Activated naive CD8-positive, alpha-beta T cell treated with anti-CD3 and anti-CD28 coated beads for 36 hours (primary cell): ENCODE measurements around the gene TMEM39B. TPM values are rescaled to one million over a fixed set of nuclear protein-coding genes. Genes with fewer than 3 reads are reported as not detected.
"Not testable (repeated sequence)": the region's sequence is repeated elsewhere in the genome, so short reads cannot be mapped to it uniquely, and the experiment has no call there.

Experiments
- DNase-seq: peaks from one replicate; pipeline ENCODE4 v3.0.0; 2021
- H3K27ac Mint-ChIP-seq: one replicate; pipeline ENCODE4 v1.8.0; 2022; ENCODE audit warnings: mild to moderate bottlenecking, moderate library complexity, mixed read lengths
- H3K27me3 Mint-ChIP-seq: one replicate; pipeline ENCODE4 v1.8.0; 2022; ENCODE audit warnings: mild to moderate bottlenecking, mixed read lengths
- H3K36me3 Mint-ChIP-seq: one replicate; pipeline ENCODE4 v1.8.0; 2021; ENCODE audit warnings: mild to moderate bottlenecking, mixed read lengths
- H3K4me1 Mint-ChIP-seq: one replicate; pipeline ENCODE4 v1.8.0; 2021; ENCODE audit warnings: mixed read lengths
- H3K4me3 Mint-ChIP-seq: one replicate; pipeline ENCODE4 v1.8.0; 2022; ENCODE audit warnings: mild to moderate bottlenecking, moderate library complexity, mixed read lengths
- H3K9me3 Mint-ChIP-seq: one replicate; pipeline ENCODE4 v1.8.0; 2022; ENCODE audit warnings: mixed read lengths
- total RNA-seq, 2 experiments: library from RNA; stranded (reverse); gene quantifications; one replicate each; pipeline ENCODE4 v1.2.3, GENCODE V29; 2021

Gene TMEM39B
- total RNA-seq, 2 experiments from 2014 or later, result 24.0 to 25.2 TPM

GRCh38 chr1:32144033-32144432 is 71.3 kb downstream of the TMEM39B start:
- Mint-ChIP-seq H3K9me3 (peaks cover 5% of the 10 kb centered on the region), H3K4me1 (peaks cover 45% of the 10 kb centered on the region), H3K4me3 (no peak overlapping the region), H3K36me3 (peaks cover 46% of the 10 kb centered on the region), H3K27me3 (no peaks in the 10 kb centered on the region), H3K27ac (no peak overlapping the region)
- DNase-seq, result no peak

- H3K27me3 Mint-ChIP-seq, H3K4me3 Mint-ChIP-seq, H3K9me3 Mint-ChIP-seq, DNase-seq, H3K27ac Mint-ChIP-seq: not testable (repeated sequence)
- peaks cover 48% of the 10 kb centered on the region for H3K36me3 Mint-ChIP-seq
- peaks cover 32% of the 10 kb centered on the region for H3K4me1 Mint-ChIP-seq
These were observed 75.1 kb downstream of the TMEM39B start for GRCh38 chr1:32147799-32148198.

- Mint-ChIP-seq H3K4me3 (no peak overlapping the region), H3K27ac (no peak overlapping the region), H3K4me1 (peaks cover 19% of the 10 kb centered on the region), H3K27me3 (no peaks in the 10 kb centered on the region), H3K9me3 (peaks cover 7% of the 10 kb centered on the region), H3K36me3 (peaks cover 36% of the 10 kb centered on the region)
- DNase-seq, result no peak
These were observed 78.1 kb downstream of the TMEM39B start for GRCh38 chr1:32150847-32151246.

GRCh38 chr1:32151319-32151787 is 78.6 kb downstream of the TMEM39B start:
- no peak for DNase-seq
- H3K36me3 Mint-ChIP-seq, result peaks cover 34% of the 10 kb centered on the region
- H3K4me1 Mint-ChIP-seq, result peaks cover 16% of the 10 kb centered on the region
- H3K27me3 Mint-ChIP-seq, result no peaks in the 10 kb centered on the region
- H3K4me3 Mint-ChIP-seq, result no peak overlapping the region
- H3K9me3 Mint-ChIP-seq, result peaks cover 7% of the 10 kb centered on the region
- no peak overlapping the region for H3K27ac Mint-ChIP-seq

Other genes starting within 250 kb of the TMEM39B start
- gene PTP4A2, start 134.6 kb upstream of the TMEM39B start, total RNA-seq, result 100 to 1,000 TPM; 342 to 357 TPM
- 100 to 1,000 TPM; 221 to 222 TPM for gene KHDRBS1, start 59.1 kb upstream of the TMEM39B start, total RNA-seq
- 10 to 100 TPM; 85.3 to 88.3 TPM for gene KPNA6, start 35.1 kb downstream of the TMEM39B start, total RNA-seq
- gene TXLNA, start 106.7 kb downstream of the TMEM39B start, total RNA-seq, result 10 to 100 TPM; 84.0 to 84.4 TPM
- 10 to 100 TPM; 29.0 to 29.1 TPM for gene CCDC28B, start 127.7 kb downstream of the TMEM39B start, total RNA-seq
- gene IQCC, start 132.7 kb downstream of the TMEM39B start, total RNA-seq, result 1 to 10 TPM; 4.8 to 5.0 TPM
- not detected for gene DCDC2B, start 136.2 kb downstream of the TMEM39B start, total RNA-seq
- gene TMEM234, start 149.4 kb downstream of the TMEM39B start, total RNA-seq, result 1 to 10 TPM; 5.7 to 6.5 TPM
- gene EIF3I, start 149.5 kb downstream of the TMEM39B start, total RNA-seq, result 100 to 1,000 TPM; 366 to 389 TPM
- under 1 TPM in 1 of 2 experiments, not detected in 1; 0.32 TPM for gene FAM167B, start 174.3 kb downstream of the TMEM39B start, total RNA-seq
- 100 to 1,000 TPM; 285 to 286 TPM for gene LCK, start 178.3 kb downstream of the TMEM39B start, total RNA-seq
- 100 to 1,000 TPM; 142 to 149 TPM for gene HDAC1, start 219.1 kb downstream of the TMEM39B start, total RNA-seq